Peyer's patch (tissue), 4 donors: ENCODE results near the gene MNAT1. TPM values are rescaled to one million over a fixed set of nuclear protein-coding genes. Genes with fewer than 3 reads are reported as not detected.

Source experiments
- DNase-seq, 3 donors: peaks; one replicate each; pipeline ENCODE4 v3.0.0-alpha.2; 2017 to 2019
- H3K27ac ChIP-seq, 4 donors: fragments of 200-600 bp; sonication (generic); one replicate each; pipeline ENCODE4 v1.5.1; 2016 to 2019
- H3K27me3 ChIP-seq, 2 donors: fragments of 200-600 bp; sonication (generic); one replicate each; pipeline ENCODE4 v1.5.1; 2019
- H3K36me3 ChIP-seq, 3 donors: fragments of 200-600 bp; sonication (generic); one replicate each; pipeline ENCODE4 v1.5.1; 2016 to 2019
- H3K4me1 ChIP-seq, 4 donors: fragments of 200-600 bp; sonication (generic); one replicate each; pipeline ENCODE4 v1.5.1; 2016 to 2019
- H3K4me3 ChIP-seq, 4 donors: fragments of 200-600 bp; sonication (generic); 1 replicate in 3 of 4; 2 replicates in 1 of 4; pipeline ENCODE4 v1.5.1; 2016 to 2019; ENCODE audit warnings: mild to moderate bottlenecking in 1 of 4
- H3K9me3 ChIP-seq, 4 donors: fragments of 200-600 bp; sonication (generic); one replicate each; pipeline ENCODE4 v1.5.1; 2016 to 2019; ENCODE audit warnings: mild to moderate bottlenecking in 1 of 4
- CTCF ChIP-seq, 6 experiments: fragments of 450-650 bp in 4 of 6; fragments of 200-600 bp in 2 of 6; sonication (generic) in 1 of 6; IDR thresholded peaks; one replicate each; pipeline ENCODE4 v1.5.1; 2017 to 2019; ENCODE audit warnings: antibody characterized with exemption in 6 of 6, mild to moderate bottlenecking in 3 of 6, moderate library complexity in 1 of 6
- POLR2A ChIP-seq, 2 donors: fragments of 450-650 bp; IDR thresholded peaks; one replicate each; pipeline ENCODE4 v1.5.1; 2017; ENCODE audit warnings: antibody characterized with exemption in 2 of 2, mild to moderate bottlenecking in 2 of 2, moderate library complexity in 2 of 2
- total RNA-seq, 4 donors: library from RNA; depleted of rRNA; stranded (reverse); fragments of >200 nt; gene quantifications; one replicate each; pipeline ENCODE4 v1.1.0, GENCODE V29; 2016

The MNAT1 gene
- total RNA-seq, 4 donors from 2014 or later = 7.5 to 66.8 (median 17.2) TPM

- TF ChIP-seq CTCF (IDR thresholded peaks at IDR 0.05) = no peak
- no peak for TF ChIP-seq POLR2A (IDR thresholded peaks at IDR 0.05)
- Histone ChIP-seq H3K27ac (no peak overlapping the region), H3K27me3 (no peaks in the 10 kb centered on the region), H3K9me3 (no peaks in the 10 kb centered on the region), H3K36me3 (no peaks in the 10 kb centered on the region), H3K4me1 (no peaks in the 10 kb centered on the region), H3K4me3 (no peak overlapping the region)
- no peak for DNase-seq
These were observed 235.6 kb downstream of the MNAT1 start for GRCh38 chr14:60970146-60970545.

GRCh38 chr14:60971271-60971670, 236.7 kb downstream of the MNAT1 start:
- no peak for DNase-seq
- TF ChIP-seq POLR2A (IDR thresholded peaks at IDR 0.05) (no peak), CTCF (IDR thresholded peaks at IDR 0.05) (no peak)
- no peaks in the 10 kb centered on the region for H3K36me3 ChIP-seq
- no peaks in the 10 kb centered on the region for H3K9me3 ChIP-seq
- H3K27me3 ChIP-seq = no peaks in the 10 kb centered on the region
- no peak overlapping the region for H3K27ac ChIP-seq
- no peaks in the 10 kb centered on the region for H3K4me1 ChIP-seq
- H3K4me3 ChIP-seq = no peak overlapping the region

GRCh38 chr14:60972295-60972694, 237.7 kb downstream of the MNAT1 start:
- no peak for TF ChIP-seq POLR2A (IDR thresholded peaks at IDR 0.05)
- TF ChIP-seq CTCF (IDR thresholded peaks at IDR 0.05) = no peak
- DNase-seq = no peak
- Histone ChIP-seq H3K27me3 (no peaks in the 10 kb centered on the region), H3K9me3 (no peaks in the 10 kb centered on the region), H3K4me1 (no peaks in the 10 kb centered on the region), H3K4me3 (no peak overlapping the region), H3K36me3 (no peaks in the 10 kb centered on the region), H3K27ac (no peak overlapping the region)

GRCh38 chr14:60973070-60973469, 238.5 kb downstream of the MNAT1 start:
- Histone ChIP-seq H3K27me3 (no peaks in the 10 kb centered on the region), H3K4me3 (no peak overlapping the region), H3K9me3 (no peaks in the 10 kb centered on the region), H3K4me1 (no peaks in the 10 kb centered on the region), H3K36me3 (no peaks in the 10 kb centered on the region), H3K27ac (no peak overlapping the region)
- no peak for DNase-seq
- TF ChIP-seq CTCF (IDR thresholded peaks at IDR 0.05) (no peak), POLR2A (IDR thresholded peaks at IDR 0.05) (no peak)

GRCh38 chr14:60974090-60974651, 239.6 kb downstream of the MNAT1 start:
- DNase-seq = no peak
- H3K4me1 ChIP-seq = no peaks in the 10 kb centered on the region
- no peak overlapping the region for H3K27ac ChIP-seq
- H3K9me3 ChIP-seq = no peaks in the 10 kb centered on the region
- no peaks in the 10 kb centered on the region for H3K27me3 ChIP-seq
- H3K36me3 ChIP-seq = no peaks in the 10 kb centered on the region
- no peak overlapping the region for H3K4me3 ChIP-seq
- no peak for TF ChIP-seq POLR2A (IDR thresholded peaks at IDR 0.05)
- TF ChIP-seq CTCF (IDR thresholded peaks at IDR 0.05) = no peak

- no peak overlapping the region for H3K4me3 ChIP-seq
- no peaks in the 10 kb centered on the region for H3K9me3 ChIP-seq
- no peaks in the 10 kb centered on the region for H3K27me3 ChIP-seq
- DNase-seq = no peak
- no peak for TF ChIP-seq POLR2A (IDR thresholded peaks at IDR 0.05)
- TF ChIP-seq CTCF (IDR thresholded peaks at IDR 0.05) = no peak
- no peaks in the 10 kb centered on the region for H3K36me3 ChIP-seq
- H3K4me1 ChIP-seq = peaks cover 0 to 6% (median 0%) of the 10 kb centered on the region in 4 donors
- H3K27ac ChIP-seq = no peak overlapping the region
These were observed 241.0 kb downstream of the MNAT1 start for GRCh38 chr14:60975551-60975950.
